Measurements from ENCODE around the gene POP7.
"Not testable (repeated sequence)": the region's sequence is repeated elsewhere in the genome, so short reads cannot be mapped to it uniquely, and the experiment has no call there.

The POP7 gene

DNA sequence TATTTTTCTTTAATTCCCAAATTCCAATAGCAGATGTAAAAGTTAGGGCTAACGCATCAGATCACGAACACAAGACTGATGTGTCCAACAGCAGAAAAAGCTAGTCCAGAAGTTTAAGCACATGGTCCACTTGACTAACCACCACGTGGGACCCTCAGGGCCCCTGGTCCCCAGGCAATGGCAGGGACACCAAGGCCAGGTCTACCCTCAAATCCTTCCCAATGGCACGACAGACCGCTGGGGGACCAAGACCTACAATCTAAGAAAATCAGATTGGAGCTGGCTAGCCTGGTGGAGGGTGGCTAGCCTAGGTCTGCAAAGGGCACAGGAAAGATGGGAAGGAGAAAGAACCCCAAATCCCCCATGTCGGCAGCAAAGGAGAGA is 13.4 kb upstream of the POP7 start:
- DNase-seq, result no peak

DNA sequence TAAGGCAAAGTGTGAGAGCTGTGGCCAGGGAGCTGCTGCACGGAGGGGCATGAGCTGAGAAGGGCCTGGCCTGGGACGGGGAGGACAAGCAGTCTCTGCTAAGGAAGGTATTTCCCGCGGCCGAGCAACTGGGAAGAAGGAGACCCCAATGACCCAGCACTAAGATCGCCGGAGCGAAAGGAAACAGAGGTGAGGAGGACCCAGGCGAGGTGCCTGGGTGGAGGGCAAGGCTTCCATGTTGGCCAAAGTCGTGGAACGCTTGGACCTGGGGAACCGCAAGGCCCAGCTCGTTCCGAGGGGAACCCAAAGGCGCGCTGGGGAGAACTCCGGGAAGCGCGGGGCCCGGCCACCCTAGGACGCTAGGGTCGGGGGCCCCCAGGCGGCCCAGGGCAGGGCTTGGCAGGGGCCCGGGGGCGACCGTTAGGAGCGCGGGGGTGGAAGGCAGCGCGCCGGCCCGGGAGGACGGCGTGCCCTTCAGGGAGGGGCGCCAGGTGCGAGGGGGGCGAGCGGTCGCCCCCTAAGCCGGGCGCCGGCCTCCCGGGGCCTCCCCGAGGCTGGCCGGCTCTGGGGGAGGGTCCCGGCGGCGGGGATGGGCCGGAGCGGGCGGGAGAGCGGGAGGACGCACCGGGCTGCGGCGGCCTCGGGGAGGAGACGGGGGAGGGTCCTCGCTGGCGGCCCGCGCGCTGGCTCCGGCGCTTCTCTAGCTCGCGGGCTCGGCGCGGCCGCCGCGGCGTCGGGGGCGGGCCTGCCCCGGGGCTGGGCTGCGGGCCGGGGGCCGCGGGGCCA is 12.4 kb upstream of the POP7 start:
- DNase-seq, result no peak

DNA sequence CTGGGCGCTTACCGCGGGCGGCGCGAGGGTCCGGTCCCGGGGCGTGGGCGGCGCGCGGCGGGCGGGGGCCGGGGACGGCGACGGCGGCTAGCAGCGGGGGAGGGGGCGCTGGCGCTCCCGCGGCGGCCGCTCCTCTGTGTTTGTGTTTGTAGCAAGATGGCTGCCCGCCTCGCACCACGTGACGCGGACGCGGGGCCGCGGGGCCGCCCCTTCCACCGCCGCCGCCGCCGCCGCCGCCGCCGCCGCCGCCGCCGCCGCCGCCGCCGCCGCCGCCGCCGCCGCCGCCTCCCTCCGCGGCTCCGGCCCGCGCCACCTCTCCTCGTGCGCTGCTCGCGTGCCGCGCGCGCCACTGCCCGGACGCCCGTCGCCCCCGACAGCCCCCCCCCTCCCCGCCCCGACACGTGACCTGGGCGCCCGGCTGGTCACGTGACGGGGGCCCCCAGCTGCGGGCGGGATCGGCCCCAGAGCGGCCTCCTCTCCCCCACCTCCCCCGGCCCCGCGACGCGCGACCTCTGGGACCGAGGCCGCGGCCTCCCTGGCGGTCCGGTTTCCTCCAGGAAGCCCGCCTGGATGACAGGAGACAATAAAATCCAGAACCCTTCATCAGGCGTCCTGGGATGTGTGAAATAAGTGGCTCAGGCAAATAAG is 11.7 kb upstream of the POP7 start, which contains the start of gene GIGYF1:
Gene GIGYF1 (minus strand): TSS at position 153 of the 648 bp plus-strand sequence. CDS start 6,012 bp downstream, outside the sequence.
- DNase-seq, result peak; percentile 68

DNA sequence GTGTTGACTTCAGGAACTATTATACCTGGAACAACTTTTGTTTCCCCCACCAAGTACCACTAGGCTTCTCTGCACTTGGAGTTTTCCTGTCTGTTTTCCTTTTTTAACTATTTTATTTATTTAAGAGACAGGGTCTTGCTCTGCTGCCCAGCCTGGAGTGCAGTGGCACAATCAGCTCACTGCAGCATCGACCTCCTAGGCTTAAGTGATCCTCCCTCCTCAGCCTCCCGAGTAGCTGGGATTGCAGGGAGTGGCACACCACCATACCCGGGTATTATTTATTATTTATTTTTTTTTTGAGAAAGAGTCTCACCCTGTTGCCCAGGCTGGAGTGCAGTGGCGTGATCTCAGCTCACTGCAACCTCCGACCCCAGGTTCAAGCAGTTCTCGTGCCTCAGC is 9.8 kb upstream of the POP7 start:
- DNase-seq, result no peak

DNA sequence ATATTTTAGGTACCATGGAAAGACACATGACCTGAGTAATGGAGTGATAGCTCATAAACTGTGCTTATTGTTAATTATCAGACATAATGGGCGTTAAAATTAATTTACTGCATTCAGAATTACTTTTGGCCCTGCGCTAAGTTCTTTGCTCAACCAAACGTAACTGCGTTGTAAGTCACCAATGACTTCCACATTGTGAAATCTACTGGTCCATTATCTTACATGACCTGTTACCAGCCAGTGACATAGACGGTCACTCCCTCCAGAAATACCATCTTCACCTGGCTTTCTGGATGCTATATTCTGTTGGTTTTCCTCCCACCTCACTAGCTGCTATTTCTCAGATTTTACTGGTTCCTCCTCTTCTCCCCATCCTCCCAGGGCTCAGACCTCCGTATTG is 6.9 kb upstream of the POP7 start:
- no peak for DNase-seq

DNA sequence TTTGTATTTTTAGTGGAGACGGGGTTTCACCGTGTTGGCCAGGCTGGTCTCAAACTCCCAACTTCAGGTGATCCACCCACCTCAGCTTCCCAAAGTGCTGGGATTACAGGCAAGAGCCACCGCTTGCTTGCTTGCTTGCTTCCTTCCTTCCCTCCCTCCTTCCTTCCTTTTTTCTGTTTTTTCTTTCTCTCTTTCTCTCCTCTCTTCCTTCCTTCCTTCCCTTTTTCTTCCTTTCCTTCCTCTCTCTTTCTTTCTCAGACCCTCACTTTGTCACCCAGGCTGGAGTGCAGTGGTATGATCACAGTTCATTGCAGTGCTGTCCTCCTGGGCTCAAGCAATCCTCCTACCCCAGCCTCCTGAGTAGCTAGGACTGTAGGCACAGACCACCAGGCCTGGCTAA is 4.8 kb upstream of the POP7 start:
- DNase-seq, result not testable (repeated sequence)

DNA sequence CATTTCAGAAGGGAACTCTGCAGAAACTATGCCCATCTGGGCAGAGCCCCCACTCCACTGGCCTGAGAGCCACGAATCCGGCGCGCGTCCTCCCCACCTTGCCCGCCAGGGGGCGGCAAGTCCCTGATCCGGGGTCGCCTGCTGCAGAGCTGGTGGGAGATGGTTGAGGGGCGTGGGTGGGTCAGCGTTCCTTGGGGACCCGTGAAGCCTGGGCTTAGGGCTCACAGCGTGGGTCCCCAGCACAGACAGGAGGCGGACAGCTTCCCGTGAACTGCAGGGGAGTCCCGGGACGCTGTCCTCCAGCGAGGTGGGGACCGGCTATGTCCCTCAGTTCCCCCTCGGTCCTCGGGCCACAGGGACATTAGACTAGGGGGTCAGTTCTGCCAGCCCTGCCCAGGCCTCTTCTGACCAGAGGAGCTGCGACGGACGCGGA is 585 bp upstream of the POP7 start:
- peak; percentile 66 for DNase-seq

DNA sequence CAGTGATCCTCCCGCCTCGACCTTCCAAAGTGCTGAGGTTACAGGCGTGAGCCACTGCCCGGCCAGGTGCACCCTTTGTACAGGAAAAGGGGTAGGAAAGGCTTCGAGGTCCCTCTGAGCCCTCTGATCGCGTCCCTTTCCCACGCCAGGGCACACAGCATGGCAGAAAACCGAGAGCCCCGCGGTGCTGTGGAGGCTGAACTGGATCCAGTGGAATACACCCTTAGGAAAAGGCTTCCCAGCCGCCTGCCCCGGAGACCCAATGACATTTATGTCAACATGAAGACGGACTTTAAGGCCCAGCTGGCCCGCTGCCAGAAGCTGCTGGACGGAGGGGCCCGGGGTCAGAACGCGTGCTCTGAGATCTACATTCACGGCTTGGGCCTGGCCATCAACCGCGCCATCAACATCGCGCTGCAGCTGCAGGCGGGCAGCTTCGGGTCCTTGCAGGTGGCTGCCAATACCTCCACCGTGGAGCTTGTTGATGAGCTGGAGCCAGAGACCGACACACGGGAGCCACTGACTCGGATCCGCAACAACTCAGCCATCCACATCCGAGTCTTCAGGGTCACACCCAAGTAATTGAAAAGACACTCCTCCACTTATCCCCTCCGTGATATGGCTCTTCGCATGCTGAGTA is 871 bp downstream of the POP7 start:
- DNase-seq, result no peak

DNA sequence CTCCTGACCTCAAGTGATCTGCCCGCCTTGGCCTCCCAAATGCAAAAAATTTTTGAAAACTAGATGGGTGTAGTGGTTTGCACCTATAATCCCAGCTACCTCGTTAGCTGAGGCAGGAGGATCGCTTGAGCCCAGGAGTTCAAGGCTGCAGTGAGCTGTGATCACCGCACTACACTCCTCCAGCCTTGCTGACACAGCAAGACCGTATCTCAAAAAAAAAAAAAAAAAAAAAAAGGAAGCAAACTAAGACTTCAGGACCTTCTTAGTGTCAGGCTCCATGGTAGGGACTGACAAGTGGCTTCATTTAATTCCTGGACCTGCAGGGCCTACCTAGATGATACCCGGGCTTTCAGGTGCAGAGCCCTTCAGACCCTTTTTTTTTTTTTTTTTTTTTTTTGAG is 2.5 kb downstream of the POP7 start:
- DNase-seq, result no peak

DNA sequence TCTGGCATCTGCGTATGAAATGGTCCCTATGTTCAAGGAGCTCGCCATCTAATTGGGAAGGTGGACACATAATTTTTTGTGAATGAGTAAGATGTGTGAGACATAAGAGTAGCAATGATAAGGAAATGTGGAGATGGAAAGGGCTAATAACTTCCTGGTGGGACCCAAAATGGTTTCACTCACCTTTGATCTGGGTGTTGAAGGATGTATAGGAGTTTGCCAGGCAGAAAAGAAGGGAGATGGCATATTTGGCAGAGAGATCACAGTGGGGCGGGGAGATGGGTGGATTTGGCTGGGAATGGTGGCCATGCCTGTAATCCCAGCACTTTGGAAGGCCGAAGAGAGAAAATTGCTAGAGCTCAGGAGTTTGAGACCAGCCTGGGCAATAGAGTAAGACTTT is 4.5 kb downstream of the POP7 start:
- DNase-seq, result no peak

DNA sequence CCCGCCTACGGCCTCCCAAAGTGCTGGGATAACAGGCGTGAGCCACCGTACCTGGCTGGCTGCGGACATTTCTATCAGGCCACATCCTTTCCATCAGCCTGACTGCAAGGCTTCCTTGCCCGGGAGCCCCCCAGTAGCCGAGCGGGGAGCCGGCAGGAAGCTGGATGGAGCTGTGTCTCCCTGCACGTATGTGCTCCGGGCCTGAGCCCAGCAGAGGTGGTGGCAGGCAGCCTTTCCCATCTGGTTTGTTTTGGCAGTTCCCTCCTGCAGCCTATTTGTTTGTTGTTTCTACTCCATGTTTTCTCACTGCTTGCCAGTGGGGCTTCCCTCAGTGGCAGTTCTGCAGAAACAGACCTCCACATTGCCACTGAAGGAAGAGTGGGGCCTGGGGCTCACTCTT is 5.4 kb downstream of the POP7 start:
- no peak for DNase-seq

DNA sequence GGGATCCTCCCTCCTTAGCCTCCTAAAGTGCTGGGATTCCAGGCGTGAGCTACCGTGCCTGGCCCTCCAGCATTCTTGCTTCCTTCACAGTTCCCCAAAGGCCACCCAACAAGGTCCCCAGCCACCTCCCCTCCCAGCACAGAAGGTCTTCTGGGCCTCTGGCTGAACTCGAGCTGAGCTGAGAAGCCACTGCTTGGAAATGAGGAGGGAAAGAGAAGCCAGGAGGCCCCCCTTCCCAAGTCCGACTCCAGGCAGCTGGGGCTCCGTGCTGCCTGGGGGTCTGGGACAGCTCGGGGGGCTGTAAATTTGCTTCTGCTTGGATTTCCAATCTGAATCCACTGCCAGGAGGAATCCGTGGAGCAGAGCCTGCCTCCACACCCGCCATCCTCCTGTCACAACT is 8.8 kb downstream of the POP7 start:
- DNase-seq, result no peak

DNA sequence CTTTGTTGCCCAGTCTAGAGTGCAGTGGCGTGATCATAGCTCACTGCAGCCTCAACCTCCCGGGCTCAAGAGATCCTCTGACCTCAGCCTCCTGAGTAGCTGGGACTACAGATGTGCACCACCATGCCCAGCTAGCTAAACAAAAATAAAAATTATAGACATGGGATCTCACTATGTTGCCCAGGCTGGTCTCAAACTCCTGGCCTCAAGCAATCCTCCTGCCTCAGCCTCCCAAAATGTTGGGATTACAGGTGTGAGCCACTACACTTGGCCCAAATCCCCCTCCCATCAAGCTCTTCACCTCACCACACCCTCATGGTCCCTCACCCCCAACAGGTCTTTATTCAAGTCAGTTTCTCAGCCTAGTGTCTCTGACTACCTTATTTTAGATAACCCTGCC is 11.2 kb downstream of the POP7 start:
- DNase-seq, result not testable (repeated sequence)

DNA sequence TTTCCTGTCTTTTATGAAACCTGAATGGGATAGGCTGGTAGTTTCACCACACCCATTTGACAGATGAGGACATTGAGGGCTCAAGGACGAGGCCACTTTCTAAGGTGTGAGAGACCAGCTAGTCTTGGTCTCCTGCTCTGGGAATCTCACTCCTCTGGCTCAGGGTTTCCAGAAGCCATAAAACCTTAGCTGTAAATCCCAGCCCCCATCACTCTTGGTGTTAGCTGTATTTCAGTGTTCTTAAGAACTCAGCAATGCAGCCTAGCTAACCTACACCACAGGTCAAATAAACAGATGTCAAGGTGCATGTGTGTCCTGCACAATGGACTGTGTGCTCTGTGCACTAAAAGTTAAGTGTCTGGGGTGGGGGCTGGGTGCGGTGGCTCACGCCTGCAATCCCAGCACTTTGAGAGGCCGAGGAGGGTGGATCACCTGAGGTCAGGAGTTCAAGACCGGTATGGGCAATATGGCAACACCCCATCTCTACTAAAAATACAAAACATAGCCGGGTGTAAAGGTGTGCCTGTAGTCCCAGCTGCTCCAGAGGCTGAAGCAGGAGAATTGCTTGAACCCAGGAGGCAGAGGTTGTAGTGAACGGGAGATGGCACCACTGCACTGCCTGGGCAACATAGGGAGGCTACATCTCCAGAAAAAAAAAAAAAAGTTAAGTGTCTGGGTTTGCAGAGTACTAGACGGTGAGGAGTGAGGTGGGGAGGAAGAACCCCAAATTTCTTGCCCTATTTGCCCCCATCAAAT is 13.8 kb downstream of the POP7 start:
- peak; percentile 25 for DNase-seq

DNA sequence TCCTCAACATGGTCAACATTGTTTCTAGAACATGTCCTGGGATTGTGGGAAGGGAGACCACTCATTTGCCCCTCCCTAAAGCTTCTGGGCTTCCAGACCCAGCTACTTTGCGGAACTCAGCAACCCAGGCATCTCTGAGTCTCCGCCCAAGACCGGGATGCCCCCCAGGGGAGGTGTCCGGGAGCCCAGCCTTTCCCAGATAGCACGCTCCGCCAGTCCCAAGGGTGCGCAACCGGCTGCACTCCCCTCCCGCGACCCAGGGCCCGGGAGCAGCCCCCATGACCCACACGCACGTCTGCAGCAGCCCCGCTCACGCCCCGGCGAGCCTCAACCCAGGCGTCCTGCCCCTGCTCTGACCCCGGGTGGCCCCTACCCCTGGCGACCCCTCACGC is 14.4 kb downstream of the POP7 start, which contains the start of gene EPO:
Gene EPO (plus strand): TSS at position 190 of the 392 bp plus-strand sequence. CDS start 513 bp downstream, outside the sequence.
- DNase-seq, result no peak

DNA sequence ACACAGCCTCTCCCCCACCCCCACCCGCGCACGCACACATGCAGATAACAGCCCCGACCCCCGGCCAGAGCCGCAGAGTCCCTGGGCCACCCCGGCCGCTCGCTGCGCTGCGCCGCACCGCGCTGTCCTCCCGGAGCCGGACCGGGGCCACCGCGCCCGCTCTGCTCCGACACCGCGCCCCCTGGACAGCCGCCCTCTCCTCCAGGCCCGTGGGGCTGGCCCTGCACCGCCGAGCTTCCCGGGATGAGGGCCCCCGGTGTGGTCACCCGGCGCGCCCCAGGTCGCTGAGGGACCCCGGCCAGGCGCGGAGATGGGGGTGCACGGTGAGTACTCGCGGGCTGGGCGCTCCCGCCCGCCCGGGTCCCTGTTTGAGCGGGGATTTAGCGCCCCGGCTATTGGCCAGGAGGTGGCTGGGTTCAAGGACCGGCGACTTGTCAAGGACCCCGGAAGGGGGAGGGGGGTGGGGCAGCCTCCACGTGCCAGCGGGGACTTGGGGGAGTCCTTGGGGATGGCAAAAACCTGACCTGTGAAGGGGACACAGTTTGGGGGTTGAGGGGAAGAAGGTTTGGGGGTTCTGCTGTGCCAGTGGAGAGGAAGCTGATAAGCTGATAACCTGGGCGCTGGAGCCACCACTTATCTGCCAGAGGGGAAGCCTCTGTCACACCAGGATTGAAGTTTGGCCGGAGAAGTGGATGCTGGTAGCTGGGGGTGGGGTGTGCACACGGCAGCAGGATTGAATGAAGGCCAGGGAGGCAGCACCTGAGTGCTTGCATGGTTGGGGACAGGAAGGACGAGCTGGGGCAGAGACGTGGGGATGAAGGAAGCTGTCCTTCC is 15.0 kb downstream of the POP7 start:
- no peak for DNase-seq

DNA sequence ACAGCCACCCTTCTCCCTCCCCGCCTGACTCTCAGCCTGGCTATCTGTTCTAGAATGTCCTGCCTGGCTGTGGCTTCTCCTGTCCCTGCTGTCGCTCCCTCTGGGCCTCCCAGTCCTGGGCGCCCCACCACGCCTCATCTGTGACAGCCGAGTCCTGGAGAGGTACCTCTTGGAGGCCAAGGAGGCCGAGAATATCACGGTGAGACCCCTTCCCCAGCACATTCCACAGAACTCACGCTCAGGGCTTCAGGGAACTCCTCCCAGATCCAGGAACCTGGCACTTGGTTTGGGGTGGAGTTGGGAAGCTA is 15.5 kb downstream of the POP7 start:
- DNase-seq, result no peak

DNA sequence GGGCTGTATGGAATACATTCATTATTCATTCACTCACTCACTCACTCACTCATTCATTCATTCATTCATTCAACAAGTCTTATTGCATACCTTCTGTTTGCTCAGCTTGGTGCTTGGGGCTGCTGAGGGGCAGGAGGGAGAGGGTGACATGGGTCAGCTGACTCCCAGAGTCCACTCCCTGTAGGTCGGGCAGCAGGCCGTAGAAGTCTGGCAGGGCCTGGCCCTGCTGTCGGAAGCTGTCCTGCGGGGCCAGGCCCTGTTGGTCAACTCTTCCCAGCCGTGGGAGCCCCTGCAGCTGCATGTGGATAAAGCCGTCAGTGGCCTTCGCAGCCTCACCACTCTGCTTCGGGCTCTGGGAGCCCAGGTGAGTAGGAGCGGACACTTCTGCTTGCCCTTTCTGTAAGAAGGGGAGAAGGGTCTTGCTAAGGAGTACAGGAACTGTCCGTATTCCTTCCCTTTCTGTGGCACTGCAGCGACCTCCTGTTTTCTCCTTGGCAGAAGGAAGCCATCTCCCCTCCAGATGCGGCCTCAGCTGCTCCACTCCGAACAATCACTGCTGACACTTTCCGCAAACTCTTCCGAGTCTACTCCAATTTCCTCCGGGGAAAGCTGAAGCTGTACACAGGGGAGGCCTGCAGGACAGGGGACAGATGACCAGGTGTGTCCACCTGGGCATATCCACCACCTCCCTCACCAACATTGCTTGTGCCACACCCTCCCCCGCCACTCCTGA is 16.7 kb downstream of the POP7 start:
- no peak for DNase-seq

DNA sequence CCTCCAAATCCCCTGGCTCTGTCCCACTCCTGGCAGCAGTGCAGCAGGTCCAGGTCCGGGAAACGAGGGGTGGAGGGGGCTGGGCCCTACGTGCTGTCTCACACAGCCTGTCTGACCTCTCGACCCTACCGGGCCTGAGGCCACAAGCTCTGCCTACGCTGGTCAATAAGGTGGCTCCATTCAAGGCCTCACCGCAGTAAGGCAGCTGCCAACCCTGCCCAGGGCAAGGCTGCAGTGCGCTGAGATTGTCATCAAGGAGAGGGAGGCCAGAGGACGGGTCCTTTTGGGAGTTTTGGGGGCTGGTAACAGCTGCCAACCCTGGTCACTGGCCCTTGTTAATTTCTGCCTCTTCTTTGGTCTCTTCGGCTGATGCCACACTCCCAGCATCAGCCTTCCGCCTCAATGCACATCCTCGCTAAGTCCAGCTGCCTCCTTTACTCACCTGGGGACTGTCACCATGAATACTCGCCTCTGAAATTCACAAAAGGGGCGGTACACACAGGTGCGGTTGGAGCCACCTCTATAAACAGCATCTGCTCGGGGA is 17.9 kb downstream of the POP7 start:
- no peak for DNase-seq

DNA sequence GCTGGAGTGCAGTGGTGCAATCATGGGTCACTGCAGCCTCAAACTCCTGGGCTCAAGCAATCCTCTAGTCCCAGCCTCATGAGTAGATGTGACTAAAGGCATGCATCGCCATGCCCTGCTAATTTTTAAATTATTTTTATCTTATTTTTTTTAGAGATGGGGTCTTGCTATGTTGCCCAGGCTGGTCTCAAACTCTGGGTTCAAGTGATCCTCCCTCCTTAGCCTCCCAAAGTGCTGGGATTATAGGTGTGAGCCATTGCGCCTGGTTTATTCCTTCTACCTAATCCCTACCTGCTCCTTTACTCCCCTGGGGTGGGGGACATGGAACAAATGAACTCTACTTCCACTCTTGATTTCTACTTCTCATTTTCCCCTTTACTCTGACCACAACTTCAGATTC is 18.4 kb downstream of the POP7 start:
- not testable (repeated sequence) for DNase-seq
